C4-2B (cell line): Measurements from ENCODE around the gene GALNT13.

Experiments used
- ZFX ChIP-seq: fragments of 450-650 bp; IDR thresholded peaks from 2 replicates; pipeline ENCODE4 v1.6.1; 2017
- TF ChIP-seq, protein P1 (sequence below): fragments of 450-650 bp; conservative IDR thresholded peaks from 2 replicates; pipeline ENCODE4 v1.5.1; 2017; ENCODE audit warnings: mild to moderate bottlenecking

- TF ChIP-seq, protein P1, sequence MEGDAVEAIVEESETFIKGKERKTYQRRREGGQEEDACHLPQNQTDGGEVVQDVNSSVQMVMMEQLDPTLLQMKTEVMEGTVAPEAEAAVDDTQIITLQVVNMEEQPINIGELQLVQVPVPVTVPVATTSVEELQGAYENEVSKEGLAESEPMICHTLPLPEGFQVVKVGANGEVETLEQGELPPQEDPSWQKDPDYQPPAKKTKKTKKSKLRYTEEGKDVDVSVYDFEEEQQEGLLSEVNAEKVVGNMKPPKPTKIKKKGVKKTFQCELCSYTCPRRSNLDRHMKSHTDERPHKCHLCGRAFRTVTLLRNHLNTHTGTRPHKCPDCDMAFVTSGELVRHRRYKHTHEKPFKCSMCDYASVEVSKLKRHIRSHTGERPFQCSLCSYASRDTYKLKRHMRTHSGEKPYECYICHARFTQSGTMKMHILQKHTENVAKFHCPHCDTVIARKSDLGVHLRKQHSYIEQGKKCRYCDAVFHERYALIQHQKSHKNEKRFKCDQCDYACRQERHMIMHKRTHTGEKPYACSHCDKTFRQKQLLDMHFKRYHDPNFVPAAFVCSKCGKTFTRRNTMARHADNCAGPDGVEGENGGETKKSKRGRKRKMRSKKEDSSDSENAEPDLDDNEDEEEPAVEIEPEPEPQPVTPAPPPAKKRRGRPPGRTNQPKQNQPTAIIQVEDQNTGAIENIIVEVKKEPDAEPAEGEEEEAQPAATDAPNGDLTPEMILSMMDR: no peak
- no peak for TF ChIP-seq ZFX
These were observed 160.5 kb downstream of the GALNT13 start for GRCh38 chr2:154032220-154032619.
